Measurements from ENCODE around the gene ARMC6.
"Not testable (repeated sequence)": the region's sequence is repeated elsewhere in the genome, so short reads cannot be mapped to it uniquely, and the experiment has no call there.

Gene ARMC6

DNA sequence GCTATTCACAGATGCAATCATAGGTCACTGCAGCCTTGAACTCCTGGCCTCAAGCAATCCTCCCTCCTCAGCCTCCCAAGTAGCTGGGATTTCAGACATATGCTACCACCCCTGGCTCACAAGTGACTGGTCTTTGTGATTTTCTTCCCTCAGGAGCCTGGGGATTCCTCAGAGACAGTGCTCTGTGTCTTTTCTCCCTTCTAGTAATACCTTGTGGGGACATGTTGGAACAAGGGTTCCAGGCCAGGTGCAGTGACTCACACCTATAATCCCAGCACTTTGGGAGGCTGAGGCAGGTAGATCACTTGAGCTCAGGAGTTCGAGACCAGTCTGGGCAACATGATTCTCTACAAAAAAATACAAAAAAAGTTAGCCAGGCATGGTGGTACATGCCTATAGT, 10.0 kb upstream of the ARMC6 start:
- not testable (repeated sequence) for DNase-seq

DNA sequence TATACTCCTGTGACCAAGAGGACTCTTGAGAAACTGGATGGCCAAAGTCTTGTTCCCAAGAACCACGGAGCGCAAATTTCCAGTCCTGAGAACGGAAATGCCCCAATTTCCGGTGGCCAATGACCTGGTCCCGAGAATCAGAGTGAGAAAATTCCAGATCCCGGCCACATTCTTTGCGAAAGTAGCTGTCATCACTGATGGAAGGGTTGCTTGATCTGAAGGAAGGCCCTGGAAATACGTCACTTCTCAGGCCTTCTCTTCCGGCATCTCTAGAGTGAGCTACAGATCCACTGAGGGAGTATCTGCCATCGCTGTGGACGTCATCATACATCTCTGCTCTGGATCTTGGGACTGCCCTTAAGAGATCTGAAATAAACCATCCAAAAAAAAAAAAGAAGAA, 7.5 kb upstream of the ARMC6 start:
- no peak for DNase-seq

DNA sequence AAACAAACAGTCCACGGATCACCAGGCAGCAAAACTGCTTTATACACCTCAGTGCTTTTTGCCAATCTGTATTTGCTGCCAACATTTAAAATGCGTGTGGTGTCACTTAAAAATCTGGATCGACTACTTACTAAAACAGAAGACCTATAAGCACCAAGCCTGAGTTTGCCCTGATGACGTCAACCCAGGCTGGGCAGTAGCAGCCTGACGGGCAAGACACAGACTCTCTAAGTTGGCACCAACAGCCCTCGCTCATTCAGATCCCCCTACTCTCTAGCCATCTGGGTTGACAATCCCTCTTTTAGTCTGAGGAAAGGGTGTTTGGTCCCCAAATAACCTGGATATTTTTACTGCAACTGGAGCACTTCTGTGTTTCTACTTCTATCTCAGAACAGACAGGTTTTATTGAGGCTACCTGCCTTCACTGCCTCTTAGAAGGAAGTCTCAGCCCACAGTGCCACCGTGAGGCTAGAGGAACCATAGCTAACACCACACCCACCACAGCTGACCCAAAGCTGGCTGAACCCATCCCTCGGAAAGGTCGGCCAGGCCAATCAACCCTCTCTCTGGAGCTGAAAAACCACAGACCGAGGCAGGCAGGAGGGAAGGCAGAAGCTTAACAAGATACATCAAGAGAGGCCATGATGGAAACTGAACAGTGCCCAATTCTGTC, 7.0 kb upstream of the ARMC6 start:
- DNase-seq, result no peak

- no peak for DNase-seq
Observed at GRCh38 chr19:19027228-19027627, 6.2 kb upstream of the ARMC6 start.

GRCh38 chr19:19028526-19028925, 4.9 kb upstream of the ARMC6 start:
- no peak for DNase-seq

- DNase-seq, result no peak
Observed at GRCh38 chr19:19031891-19032290, 1.5 kb upstream of the ARMC6 start.

- peak in 1 of 2 experiments; percentile 3 for DNase-seq
Observed at GRCh38 chr19:19032420-19033175, 805 bp upstream of the ARMC6 start.

GRCh38 chr19:19033176-19033425, 302 bp upstream of the ARMC6 start:
- DNase-seq, result no peak

DNA sequence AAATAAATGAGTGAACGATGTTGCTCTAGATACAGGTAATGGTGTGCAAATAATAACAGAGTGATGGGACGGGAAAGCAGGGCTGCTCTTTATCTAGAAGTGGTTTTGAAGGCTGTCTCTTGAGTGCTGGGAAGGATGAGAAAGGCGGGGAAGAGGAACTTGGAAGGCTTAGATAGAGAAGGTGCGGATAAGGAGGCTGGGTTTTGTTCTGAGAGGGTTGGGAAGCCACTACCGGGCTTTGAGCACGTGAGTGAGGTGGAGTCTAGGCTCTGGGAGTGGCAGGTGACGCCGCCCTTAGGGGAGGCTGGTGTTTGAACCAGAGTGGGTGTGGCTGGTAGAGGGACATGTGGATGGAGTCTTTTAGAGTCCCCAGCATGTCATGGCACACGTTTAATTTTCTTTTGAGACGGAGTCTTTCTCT, 811 bp downstream of the ARMC6 start:
- peak in 1 of 2 experiments; percentile 4 for DNase-seq

GRCh38 chr19:19039901-19040300, 6.5 kb downstream of the ARMC6 start:
- no peak for DNase-seq

DNA sequence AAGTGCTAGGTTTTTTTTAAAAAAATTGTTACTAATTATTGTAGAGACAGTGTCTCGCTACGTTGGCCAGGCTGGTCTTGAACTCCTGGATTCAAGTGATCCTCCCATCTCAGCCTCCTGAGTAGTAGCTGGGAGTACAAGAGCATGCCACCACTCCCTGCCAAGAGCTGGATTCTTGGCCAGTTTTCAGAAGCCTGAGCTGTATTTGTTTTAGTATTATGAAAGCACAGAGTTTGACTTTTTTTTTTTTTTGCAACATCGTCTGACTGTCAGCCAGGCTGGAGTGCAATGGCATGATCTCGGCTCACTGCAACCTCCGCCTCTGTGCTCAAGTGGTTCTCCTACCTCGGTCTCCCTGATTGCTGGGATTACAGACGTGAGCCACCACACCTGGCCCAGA, 7.0 kb downstream of the ARMC6 start:
- no peak for DNase-seq

- DNase-seq, result no peak
Observed at GRCh38 chr19:19042732-19043280, 9.4 kb downstream of the ARMC6 start.

DNA sequence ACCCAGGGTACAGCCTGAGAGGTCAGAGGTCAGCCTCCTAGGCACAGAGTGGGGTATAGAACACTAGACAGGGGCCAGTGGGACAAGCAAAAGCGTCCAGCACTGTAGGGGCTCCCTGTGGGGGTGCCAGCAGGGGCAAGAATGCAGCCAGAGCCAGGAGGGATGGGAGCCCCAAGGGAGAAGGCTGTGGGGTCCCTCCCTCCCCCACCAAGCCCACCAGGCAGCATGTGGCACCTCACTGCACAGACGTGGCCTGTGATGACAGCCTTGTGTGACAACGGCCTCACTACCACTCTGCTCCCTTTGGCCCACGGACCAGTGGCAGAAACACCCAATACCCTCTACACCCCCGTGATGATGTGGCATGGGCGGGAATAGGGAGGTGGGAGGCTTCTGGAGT, 10.1 kb downstream of the ARMC6 start:
- no peak for DNase-seq

- DNase-seq, result no peak
Observed at GRCh38 chr19:19043881-19044280, 10.5 kb downstream of the ARMC6 start.

- no peak for DNase-seq
Observed at GRCh38 chr19:19049406-19049805, 16.0 kb downstream of the ARMC6 start.

GRCh38 chr19:19050104-19050503, 16.7 kb downstream of the ARMC6 start:
- DNase-seq, result no peak

GRCh38 chr19:19050731-19051130, 17.3 kb downstream of the ARMC6 start:
- DNase-seq, result no peak

GRCh38 chr19:19051478-19052213, 18.2 kb downstream of the ARMC6 start:
- no peak for DNase-seq

DNA sequence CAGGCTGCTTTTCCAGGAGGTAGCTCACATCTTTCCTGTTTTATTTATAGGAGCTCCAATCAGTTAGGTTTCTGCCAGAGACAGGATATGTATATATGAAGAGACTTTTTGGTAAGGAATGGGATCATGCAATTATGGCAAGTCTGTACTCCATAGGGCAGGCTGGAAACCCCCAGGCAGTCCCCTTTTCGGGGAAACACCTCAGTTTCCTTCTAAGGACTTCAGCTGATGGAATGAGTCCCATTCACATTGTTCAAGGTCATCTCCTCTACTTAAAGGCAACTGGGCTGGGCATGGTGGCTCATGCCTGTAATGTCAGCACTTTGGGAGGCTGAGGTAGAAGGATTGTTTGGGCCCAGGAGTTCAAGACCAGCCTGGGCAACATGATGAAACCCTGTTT, 19.5 kb downstream of the ARMC6 start:
- DNase-seq, result no peak

DNA sequence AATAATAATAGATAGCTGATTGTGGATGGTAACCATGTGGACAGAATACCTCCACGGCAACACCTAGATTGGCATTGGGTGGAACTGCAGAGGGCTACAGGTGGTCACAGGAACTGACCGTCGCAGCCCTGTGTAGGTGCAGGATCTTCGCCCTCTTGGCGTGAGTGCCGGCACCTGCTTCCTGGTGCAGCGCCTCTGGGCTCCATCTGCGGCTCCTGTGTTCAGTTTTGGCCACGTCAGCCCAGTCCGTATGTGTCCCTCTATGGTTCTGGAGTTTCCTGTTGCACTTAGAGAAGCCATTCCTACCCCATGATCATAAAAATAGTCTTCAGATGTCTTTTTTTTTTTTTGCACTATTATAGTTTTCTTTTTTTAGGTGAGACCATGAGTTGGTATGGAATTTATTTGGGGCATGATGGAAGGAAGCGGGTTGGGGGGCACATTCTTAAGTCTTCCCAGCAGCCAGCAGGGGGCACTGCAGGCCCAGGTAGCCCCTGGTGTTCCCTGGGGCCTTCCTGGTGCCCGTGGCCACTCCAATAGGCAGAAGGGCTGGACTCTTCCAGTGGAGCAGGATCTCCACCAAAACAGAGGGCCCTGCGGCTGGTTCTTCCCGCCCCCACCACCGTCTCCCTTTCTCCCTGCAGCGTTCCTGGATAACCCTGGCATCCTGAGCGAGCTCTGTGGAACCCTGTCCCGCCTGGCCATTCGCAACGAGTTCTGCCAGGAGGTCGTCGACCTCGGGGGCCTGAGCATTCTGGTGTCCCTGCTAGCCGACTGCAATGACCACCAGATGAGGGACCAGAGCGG, 20.3 kb downstream of the ARMC6 start:
- DNase-seq, result peak in 1 of 2 experiments; percentile 47

GRCh38 chr19:19054315-19054938, 21.0 kb downstream of the ARMC6 start:
- no peak for DNase-seq

- DNase-seq, result no peak
Observed at GRCh38 chr19:19054939-19055440, 21.6 kb downstream of the ARMC6 start.

Measured in NCI-H1930 (cell line).